RWPE1 (cell line): ENCODE data around the gene ZBTB45.

ENCODE experiments used
- CTCF ChIA-PET: fragments of 350-600 bp; sonication (Branson Sonifier 250); formaldehyde crosslinking; extraction: SDS; loops from one replicate; lab custom pipeline; 2021; lab: Yijun Ruan, JAX
- POLR2A ChIA-PET: fragments of 400-600 bp; formaldehyde crosslinking; extraction: SDS; loops from one replicate; lab custom pipeline; 2020; ENCODE audit warnings: antibody characterized with exemption; ENCODE audit not compliant: low non-redundant PET; lab: Yijun Ruan, JAX
- DNase-seq: peaks from one replicate; pipeline ENCODE4 v3.0.0; 2012; ENCODE audit warnings: low spot score
- H3K27ac ChIP-seq: fragments of 450-650 bp; 2 replicates; pipeline ENCODE4 v1.5.1; 2017
- TF ChIP-seq, protein P1 (sequence below): fragments of 450-650 bp; conservative IDR thresholded peaks from 2 replicates; pipeline ENCODE4 v1.5.1; 2017; ENCODE audit warnings: low read depth, mild to moderate bottlenecking

Gene ZBTB45

DNA sequence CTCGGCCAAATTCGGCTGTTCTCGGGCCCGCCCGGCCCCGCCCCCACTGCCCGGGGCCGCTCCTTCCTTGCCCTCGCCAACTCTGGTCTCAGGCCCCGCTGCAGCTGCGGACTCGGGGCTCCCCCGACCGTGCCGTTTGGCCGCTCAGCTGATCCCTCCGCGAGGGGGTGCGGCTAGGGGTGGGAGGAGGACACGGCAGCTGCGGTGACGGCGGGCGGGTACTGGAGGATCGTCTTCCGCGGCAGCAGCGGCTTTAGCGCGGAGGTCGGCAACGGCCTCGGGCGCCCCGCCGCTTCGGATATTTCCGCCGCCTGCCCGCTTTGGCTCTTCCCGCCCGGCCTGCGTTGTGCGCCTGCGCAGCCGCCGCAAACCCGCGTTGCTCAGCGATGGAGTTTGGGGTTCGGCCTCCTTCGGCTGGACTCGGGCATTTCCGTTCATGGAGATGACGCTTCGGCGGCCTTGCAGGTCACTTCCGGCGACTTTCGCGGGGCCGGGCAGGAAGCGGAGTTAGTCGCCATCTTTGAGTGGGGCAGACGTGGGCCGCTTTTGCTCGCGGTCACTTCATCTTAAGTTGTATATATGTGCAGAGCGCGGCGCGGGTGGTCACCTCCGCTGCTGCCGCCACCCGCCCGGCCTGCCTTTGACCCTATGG lies 39.1 kb upstream of the ZBTB45 start:
- TF ChIP-seq, protein P1, sequence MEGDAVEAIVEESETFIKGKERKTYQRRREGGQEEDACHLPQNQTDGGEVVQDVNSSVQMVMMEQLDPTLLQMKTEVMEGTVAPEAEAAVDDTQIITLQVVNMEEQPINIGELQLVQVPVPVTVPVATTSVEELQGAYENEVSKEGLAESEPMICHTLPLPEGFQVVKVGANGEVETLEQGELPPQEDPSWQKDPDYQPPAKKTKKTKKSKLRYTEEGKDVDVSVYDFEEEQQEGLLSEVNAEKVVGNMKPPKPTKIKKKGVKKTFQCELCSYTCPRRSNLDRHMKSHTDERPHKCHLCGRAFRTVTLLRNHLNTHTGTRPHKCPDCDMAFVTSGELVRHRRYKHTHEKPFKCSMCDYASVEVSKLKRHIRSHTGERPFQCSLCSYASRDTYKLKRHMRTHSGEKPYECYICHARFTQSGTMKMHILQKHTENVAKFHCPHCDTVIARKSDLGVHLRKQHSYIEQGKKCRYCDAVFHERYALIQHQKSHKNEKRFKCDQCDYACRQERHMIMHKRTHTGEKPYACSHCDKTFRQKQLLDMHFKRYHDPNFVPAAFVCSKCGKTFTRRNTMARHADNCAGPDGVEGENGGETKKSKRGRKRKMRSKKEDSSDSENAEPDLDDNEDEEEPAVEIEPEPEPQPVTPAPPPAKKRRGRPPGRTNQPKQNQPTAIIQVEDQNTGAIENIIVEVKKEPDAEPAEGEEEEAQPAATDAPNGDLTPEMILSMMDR: no peak
- peak; percentile 94 for DNase-seq
- ChIA-PET CTCF (interaction anchor here (0.6 kb wide), 1 partner anchor 40 kb away, joined by 3 read pairs; no protein-coding TSS in a partner anchor), POLR2A (interaction anchor here (0.9 to 1.0 kb wide), 2 partner anchors 15 kb away, joined by 4 to 6 read pairs; partner anchors contain the start of gene TRIM28)
- H3K27ac ChIP-seq: peak overlapping the region; percentile 100

DNA sequence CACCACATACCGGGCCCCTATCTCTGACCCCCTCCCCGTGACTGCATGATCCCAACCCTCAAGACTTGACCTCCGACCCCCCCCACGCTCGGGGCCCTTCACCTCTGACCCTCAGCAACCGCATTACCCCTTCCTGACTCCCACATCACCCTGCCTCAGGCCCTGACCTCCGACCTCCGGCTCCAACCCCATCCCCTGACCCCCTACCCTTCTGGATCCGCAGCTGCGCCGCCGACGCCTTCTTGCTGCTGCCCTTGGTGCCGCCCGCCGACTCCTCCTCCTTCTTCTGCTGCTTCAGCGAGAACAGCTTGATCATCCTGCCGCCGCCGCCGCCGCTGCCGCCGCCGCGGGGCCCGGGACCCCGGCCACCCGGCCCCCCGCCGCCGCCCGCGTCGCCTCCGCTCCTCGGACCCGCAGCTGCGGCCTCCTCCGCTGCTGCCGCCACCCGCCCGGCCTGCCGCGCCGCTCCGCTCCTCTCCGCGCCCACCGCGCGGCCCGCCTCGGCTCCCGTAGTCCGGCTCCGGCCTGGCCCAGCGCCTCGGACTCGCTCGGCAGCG lies 38.5 kb upstream of the ZBTB45 start, which contains the start of gene UBE2M:
Gene UBE2M, minus strand, starts transcription at position 546 of the 557 bp plus-strand sequence. Its CDS starts 230 bp downstream, at position 316.
- CTCF ChIA-PET: interaction anchor here (0.6 to 0.7 kb wide), 2 partner anchors 8 to 40 kb away, joined by 3 to 5 read pairs; no protein-coding TSS in a partner anchor
- POLR2A ChIA-PET: interaction anchor here (0.9 kb wide), 1 partner anchor 14 kb away, joined by 4 read pairs; the partner anchor contains the start of gene TRIM28
- no peak for DNase-seq

DNA sequence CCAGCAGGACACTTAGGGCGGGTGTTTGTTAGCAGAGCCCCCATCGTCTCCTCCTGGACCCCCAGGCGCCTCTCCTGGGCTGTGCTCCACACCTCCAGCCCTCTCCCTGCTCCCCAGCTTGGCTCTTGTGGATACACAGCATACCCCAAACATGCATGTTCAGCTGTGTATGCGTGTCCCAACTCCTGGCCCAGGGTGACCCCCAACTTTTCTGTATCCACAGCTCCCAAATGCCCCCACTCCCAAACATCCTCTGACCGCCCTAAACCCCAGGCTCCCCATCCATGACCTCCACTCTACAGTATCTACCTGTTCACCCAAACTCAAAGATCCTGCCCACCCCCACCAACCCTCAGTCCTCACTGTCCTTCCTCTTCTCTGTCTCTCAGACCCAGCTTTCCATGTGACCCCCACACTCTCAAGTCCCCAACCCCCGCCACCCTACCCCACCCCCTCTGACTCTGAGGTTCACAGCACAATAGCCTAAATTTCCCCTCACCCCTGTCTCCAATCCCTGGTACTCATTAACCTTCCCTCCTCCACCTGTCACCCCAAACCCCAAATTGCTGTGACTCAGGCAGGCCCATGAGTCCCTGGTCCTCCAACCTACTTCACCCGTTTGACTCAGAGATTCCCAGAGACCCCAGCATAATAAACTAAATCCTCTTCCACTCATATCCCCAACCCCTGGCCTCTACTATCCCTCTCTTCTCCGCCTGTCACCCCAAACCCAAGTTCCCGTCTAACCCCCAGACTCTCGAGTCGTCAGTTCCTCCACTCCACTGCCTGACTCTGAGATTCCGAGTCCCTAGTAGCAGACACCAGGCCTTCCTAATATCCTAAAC lies 37.8 kb upstream of the ZBTB45 start:
- TF ChIP-seq, protein P1: no peak
- ChIA-PET CTCF (interaction anchor here (0.7 kb wide), 1 partner anchor 9 kb away, joined by 5 read pairs; no protein-coding TSS in a partner anchor), POLR2A (interaction anchor here (0.9 to 1.2 kb wide), 2 partner anchors 14 kb away, joined by 3 to 4 read pairs; partner anchors contain the start of gene TRIM28)
- no peak for DNase-seq
- H3K27ac ChIP-seq: peak overlapping the region; percentile 100

More for the DNA sequence above, 38.5 kb upstream of the ZBTB45 start, which contains the start of gene UBE2M:
- peak within 1 kb of the TSS; percentile 100 for H3K27ac ChIP-seq
- TF ChIP-seq, protein P1: no peak

DNA sequence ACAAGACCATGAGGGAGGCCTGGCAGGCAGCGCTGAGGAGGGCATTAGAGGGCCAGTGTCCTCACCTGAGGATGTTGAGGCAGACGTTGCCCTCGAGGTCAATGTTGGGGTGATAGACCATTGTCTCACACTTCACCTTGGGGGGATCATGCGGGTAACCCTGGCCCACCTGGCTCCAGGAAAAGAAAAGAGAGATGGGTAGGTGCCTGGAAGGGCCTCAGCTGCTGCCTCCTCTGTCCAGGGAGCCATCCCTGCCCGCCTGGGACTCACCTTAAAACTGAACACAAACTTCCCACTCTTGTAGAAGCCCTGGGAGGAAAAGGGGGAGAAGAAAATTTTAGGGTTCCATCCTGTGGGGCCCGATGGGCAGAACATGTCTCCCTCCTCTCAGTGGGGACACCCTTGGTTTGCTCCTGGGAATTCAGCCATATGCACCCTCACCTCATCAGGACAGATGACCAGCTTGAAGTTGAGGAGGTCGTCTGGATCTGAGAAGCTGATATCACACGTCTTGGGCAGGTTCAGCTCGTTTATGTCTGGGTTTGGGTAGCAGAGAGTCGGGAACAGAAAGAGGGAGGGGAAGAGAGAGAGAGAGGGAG lies 37.1 kb upstream of the ZBTB45 start:
- H3K27ac ChIP-seq: peak overlapping the region; percentile 100
- DNase-seq: no peak
- TF ChIP-seq, protein P1: no peak
- CTCF ChIA-PET: no interaction called here
- POLR2A ChIA-PET: interaction anchor here (1.2 kb wide), 1 partner anchor 13 kb away, joined by 3 read pairs; no protein-coding TSS in a partner anchor

DNA sequence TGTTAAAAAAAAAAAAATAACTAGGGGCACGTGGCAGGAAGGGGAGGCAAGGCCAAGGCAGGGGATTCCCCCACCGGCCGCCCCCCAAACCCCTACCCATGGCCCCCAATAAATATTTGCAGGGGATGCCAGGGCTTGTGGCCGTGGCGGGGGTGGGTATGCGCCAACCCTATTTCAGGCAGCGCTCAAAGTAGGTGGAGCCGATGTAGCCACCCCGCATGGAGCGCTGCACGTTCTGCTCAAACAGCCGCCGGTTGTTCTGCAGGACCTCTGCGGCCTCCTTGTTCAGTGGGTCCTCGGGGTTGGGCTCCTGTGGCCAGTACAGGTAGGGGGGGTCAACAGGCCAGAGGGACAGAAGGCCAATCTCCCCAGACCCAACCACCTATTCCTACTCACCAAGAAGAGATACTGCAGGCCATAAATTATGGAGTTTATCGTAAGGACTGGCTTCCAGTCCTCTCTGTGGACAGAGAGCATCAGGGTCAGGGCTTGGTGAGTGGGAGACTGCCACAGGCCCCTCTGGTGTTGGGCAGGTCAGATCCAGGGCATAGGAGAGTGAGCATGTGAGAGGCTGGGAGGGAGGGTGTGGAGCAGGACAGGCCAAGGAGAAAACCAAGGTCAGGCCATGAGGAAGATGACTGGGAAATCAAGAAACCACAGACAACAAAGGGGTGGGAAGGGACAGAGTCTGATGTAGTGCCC lies 36.5 kb upstream of the ZBTB45 start:
- no peak for DNase-seq
- POLR2A ChIA-PET: interaction anchor here (1.4 to 1.7 kb wide), 2 partner anchors 36 to 42 kb away, joined by 4 to 5 read pairs; partner anchors contain the start of gene ZBTB45
- peak overlapping the region; percentile 100 for H3K27ac ChIP-seq
- CTCF ChIA-PET: interaction anchor here (0.5 kb wide), 1 partner anchor 36 kb away, joined by 3 read pairs; no protein-coding TSS in a partner anchor
- TF ChIP-seq, protein P1: no peak
